OCI-LY7 (cell line): ENCODE data around the gene FOXA2.

Source experiments
- CTCF ChIP-seq: fragments of 200-600 bp; sonication (generic); conservative IDR thresholded peaks from 2 replicates; pipeline ENCODE4 v1.5.1; 2014; ENCODE audit warnings: mild to moderate bottlenecking, antibody characterized with exemption, low read length, moderate library complexity, mixed read lengths
- EZH2phosphoT487 ChIP-seq: fragments of 200-600 bp; sonication (generic); IDR thresholded peaks from 2 replicates; pipeline ENCODE4 v1.6.1; 2018; ENCODE audit warnings: low read depth, borderline replicate concordance, mild to moderate bottlenecking, mixed run types, antibody characterized with exemption, low read length, moderate library complexity, mixed read lengths

- TF ChIP-seq EZH2phosphoT487 (no peak), CTCF (no peak)
Observed at GRCh38 chr20:22548040-22548439, 36.3 kb downstream of the FOXA2 start.
